Esophagus (tissue), 2 donors: ENCODE results near the gene PCBP3. TPM values are rescaled to one million over a fixed set of nuclear protein-coding genes. Genes with fewer than 3 reads are reported as not detected.

ENCODE experiments used
- H3K27ac ChIP-seq, 2 donors: one replicate each; pipeline ENCODE4 v1.5.1; 2013; ENCODE audit warnings: low read depth in 2 of 2, mild to moderate bottlenecking in 2 of 2, inconsistent platforms in 1 of 2, low read length in 1 of 2, moderate library complexity in 1 of 2
- H3K27me3 ChIP-seq, 2 donors: one replicate each; pipeline ENCODE4 v1.6.1; 2013; ENCODE audit warnings: low read length in 2 of 2, control low read depth in 1 of 2, mild to moderate bottlenecking in 1 of 2; ENCODE audit not compliant: insufficient read depth in 2 of 2, control insufficient read depth in 1 of 2
- H3K36me3 ChIP-seq, 2 donors: one replicate each; pipeline ENCODE4 v1.6.1; 2013; ENCODE audit warnings: low read length in 1 of 2; ENCODE audit not compliant: control insufficient read depth in 2 of 2, insufficient read depth in 2 of 2
- H3K4me1 ChIP-seq, 2 donors: one replicate each; pipeline ENCODE4 v1.6.1; 2013; ENCODE audit warnings: low read length in 1 of 2; ENCODE audit not compliant: control insufficient read depth in 2 of 2, insufficient read depth in 2 of 2
- H3K4me3 ChIP-seq, 2 donors: one replicate each; pipeline ENCODE4 v1.5.1; 2013; ENCODE audit warnings: low read length in 2 of 2, mild to moderate bottlenecking in 2 of 2, low read depth in 1 of 2, moderate library complexity in 1 of 2
- H3K9me3 ChIP-seq, 2 donors: one replicate each; pipeline ENCODE4 v1.6.1; 2013; ENCODE audit warnings: mild to moderate bottlenecking in 2 of 2, low read depth in 1 of 2, low read length in 1 of 2, moderate library complexity in 1 of 2; ENCODE audit not compliant: control insufficient read depth in 2 of 2, insufficient read depth in 1 of 2
- WGBS, 2 donors: extraction: QIAGEN DNeasy Blood & Tissue Kit; methylation state at CpG; one replicate each; pipeline ENCODE4 v1.1.7; 2013; 5-methylcytosine and 5-hydroxymethylcytosine counted together
- polyA plus RNA-seq, 2 donors: library from polyadenylated mRNA; stranded (reverse); fragments of 200-250 nt; gene quantifications; one replicate each; pipeline ENCODE4 v1.2.3, GENCODE V29; 2013
- donor health status: healthy with polysubstance abuse.
- donor health status: Bipolar disorder and iron deficiency.

The PCBP3 gene
- polyA plus RNA-seq, 2 donors: 0.24 to 0.67 TPM

- no peak overlapping the region for H3K4me3 ChIP-seq
- H3K36me3 ChIP-seq: no peaks in the 10 kb centered on the region
- WGBS, 2 donors: 81 to 89% methylated on average over 2 of the region's 2 CpGs
- H3K27ac ChIP-seq: no peak overlapping the region
- H3K27me3 ChIP-seq: no peaks in the 10 kb centered on the region
- no peaks in the 10 kb centered on the region for H3K9me3 ChIP-seq
- H3K4me1 ChIP-seq: no peaks in the 10 kb centered on the region
These were observed 113.1 kb downstream of the PCBP3 start for GRCh38 chr21:45756669-45757068.

GRCh38 chr21:45761704-45762103, 118.2 kb downstream of the PCBP3 start:
- Histone ChIP-seq H3K4me3 (no peak overlapping the region), H3K27me3 (no peaks in the 10 kb centered on the region), H3K9me3 (no peaks in the 10 kb centered on the region), H3K4me1 (no peaks in the 10 kb centered on the region), H3K27ac (no peak overlapping the region), H3K36me3 (no peaks in the 10 kb centered on the region)
- WGBS, 2 donors: 86 to 87% methylated on average over 11 of the region's 11 CpGs

GRCh38 chr21:45763074-45763473, 119.5 kb downstream of the PCBP3 start:
- Histone ChIP-seq H3K36me3 (no peaks in the 10 kb centered on the region), H3K27me3 (no peaks in the 10 kb centered on the region), H3K9me3 (no peaks in the 10 kb centered on the region), H3K4me3 (no peak overlapping the region), H3K4me1 (no peaks in the 10 kb centered on the region), H3K27ac (no peak overlapping the region)
- 82 to 84% methylated on average over 19 of the region's 19 CpGs for WGBS, 2 donors

GRCh38 chr21:45763506-45763905, 120.0 kb downstream of the PCBP3 start:
- no peaks in the 10 kb centered on the region for H3K36me3 ChIP-seq
- H3K4me3 ChIP-seq: no peak overlapping the region
- 86% methylated on average over 20 of the region's 20 CpGs for WGBS, 2 donors
- H3K9me3 ChIP-seq: no peaks in the 10 kb centered on the region
- no peaks in the 10 kb centered on the region for H3K27me3 ChIP-seq
- no peaks in the 10 kb centered on the region for H3K4me1 ChIP-seq
- no peak overlapping the region for H3K27ac ChIP-seq

- 84 to 87% methylated on average over 9 of the region's 9 CpGs for WGBS, 2 donors
- Histone ChIP-seq H3K27ac (no peak overlapping the region), H3K9me3 (no peaks in the 10 kb centered on the region), H3K4me3 (no peak overlapping the region), H3K27me3 (no peaks in the 10 kb centered on the region), H3K4me1 (no peaks in the 10 kb centered on the region), H3K36me3 (no peaks in the 10 kb centered on the region)
These were observed 121.3 kb downstream of the PCBP3 start for GRCh38 chr21:45764792-45765191.

- H3K9me3 ChIP-seq: no peaks in the 10 kb centered on the region
- H3K4me1 ChIP-seq: no peaks in the 10 kb centered on the region
- WGBS, 2 donors: 86 to 95% methylated on average over 9 to 12 of the region's 12 CpGs
These were observed 121.8 kb downstream of the PCBP3 start for GRCh38 chr21:45765375-45765774.

GRCh38 chr21:45766055-45766454, 122.5 kb downstream of the PCBP3 start:
- no peak overlapping the region for H3K4me3 ChIP-seq
- no peak overlapping the region for H3K27ac ChIP-seq
- H3K9me3 ChIP-seq: no peaks in the 10 kb centered on the region
- no peaks in the 10 kb centered on the region for H3K36me3 ChIP-seq
- H3K4me1 ChIP-seq: no peaks in the 10 kb centered on the region
- WGBS, 2 donors: 87% methylated on average over 14 of the region's 14 CpGs
- no peaks in the 10 kb centered on the region for H3K27me3 ChIP-seq

More at GRCh38 chr21:45765375-45765774, 121.8 kb downstream of the PCBP3 start:
- no peak overlapping the region for H3K4me3 ChIP-seq
- H3K36me3 ChIP-seq: no peaks in the 10 kb centered on the region
- no peak overlapping the region for H3K27ac ChIP-seq
- H3K27me3 ChIP-seq: no peaks in the 10 kb centered on the region

- WGBS, 2 donors: 79 to 82% methylated on average over 5 of the region's 5 CpGs
- Histone ChIP-seq H3K4me3 (no peak overlapping the region), H3K27me3 (no peaks in the 10 kb centered on the region), H3K9me3 (no peaks in the 10 kb centered on the region), H3K27ac (no peak overlapping the region), H3K4me1 (no peaks in the 10 kb centered on the region), H3K36me3 (no peaks in the 10 kb centered on the region)
These were observed 123.0 kb downstream of the PCBP3 start for GRCh38 chr21:45766501-45766900.

- H3K4me3 ChIP-seq: no peak overlapping the region
- H3K27me3 ChIP-seq: no peaks in the 10 kb centered on the region
- H3K27ac ChIP-seq: no peak overlapping the region
- H3K4me1 ChIP-seq: no peaks in the 10 kb centered on the region
- 73% methylated on average over 13 of the region's 13 CpGs for whole genome bisulfite sequencing, 2 donors
- H3K9me3 ChIP-seq: no peaks in the 10 kb centered on the region
- no peaks in the 10 kb centered on the region for H3K36me3 ChIP-seq
These were observed 123.8 kb downstream of the PCBP3 start for GRCh38 chr21:45767071-45768006.
